HG02943 (cell line): ENCODE data around the gene CFAP70.
"Not testable (repeated sequence)": the region's sequence is repeated elsewhere in the genome, so short reads cannot be mapped to it uniquely, and the experiment has no call there.

Experiments
- ATAC-seq: cut with Tn5 transposase; IDR thresholded peaks from one replicate; pipeline ENCODE4 v1.9.1; 2021; ENCODE audit warnings: mild to moderate bottlenecking, low read depth, moderate library complexity; ENCODE audit not compliant: unreplicated experiment

The CFAP70 gene

GRCh38 chr10:73340121-73340520, 18.5 kb downstream of the CFAP70 start:
- ATAC-seq: no peak

GRCh38 chr10:73339436-73339835, 19.2 kb downstream of the CFAP70 start:
- ATAC-seq: no peak

- no peak for ATAC-seq
Measured at GRCh38 chr10:73338801-73339368, 19.8 kb downstream of the CFAP70 start.

DNA sequence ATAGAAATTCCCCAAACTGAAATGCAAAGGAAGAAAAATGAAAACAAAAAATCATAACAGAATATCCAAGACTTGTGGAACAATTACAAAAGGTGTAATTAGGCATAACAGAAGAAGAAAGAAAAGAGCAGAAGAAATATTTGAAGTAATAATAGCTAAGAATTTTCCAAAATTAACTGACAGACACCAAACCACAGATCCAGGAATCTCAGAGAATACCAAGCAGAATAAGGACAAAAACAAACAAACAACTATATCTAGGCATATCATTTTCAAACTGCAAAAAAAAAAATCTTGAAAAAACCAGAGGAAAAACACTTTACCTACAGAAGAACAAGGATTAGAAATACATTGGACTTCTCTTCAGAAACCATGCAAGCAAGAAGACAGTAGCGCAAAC, 25.5 kb downstream of the CFAP70 start:
- ATAC-seq: no peak

- no peak for ATAC-seq
Measured at GRCh38 chr10:73332379-73332778, 26.3 kb downstream of the CFAP70 start.

DNA sequence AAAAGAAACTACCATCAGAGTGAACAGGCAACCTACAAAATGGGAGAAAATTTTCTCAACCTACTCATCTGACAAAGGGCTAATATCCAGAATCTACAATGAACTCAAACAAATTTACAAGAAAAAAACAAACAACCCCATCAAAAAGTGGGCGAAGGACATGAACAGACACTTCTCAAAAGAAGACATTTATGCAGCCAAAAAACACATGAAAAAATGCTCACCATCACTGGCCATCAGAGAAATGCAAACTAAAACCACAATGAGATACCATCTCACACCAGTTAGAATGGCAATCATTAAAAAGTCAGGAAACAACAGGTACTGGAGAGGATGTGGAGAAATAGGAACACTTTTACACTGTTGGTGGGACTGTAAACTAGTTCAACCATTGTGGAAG, 30.1 kb downstream of the CFAP70 start:
- ATAC-seq: not testable (repeated sequence)

DNA sequence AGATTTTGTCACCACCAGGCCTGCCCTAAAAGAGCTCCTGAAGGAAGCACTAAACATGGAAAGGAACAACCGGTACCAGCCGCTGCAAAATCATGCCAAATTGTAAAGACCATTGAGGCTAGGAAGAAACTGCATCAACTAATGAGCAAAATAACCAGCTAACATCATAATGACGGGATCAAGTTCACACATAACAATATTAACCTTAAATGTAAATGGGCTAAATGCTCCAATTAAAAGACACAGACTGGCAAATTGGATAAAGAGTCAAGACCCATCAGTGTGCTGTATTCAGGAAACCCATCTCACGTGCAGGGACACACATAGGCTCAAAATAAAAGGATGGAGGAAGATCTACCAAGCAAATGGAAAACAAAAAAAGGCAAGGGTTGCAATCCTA, 33.4 kb downstream of the CFAP70 start:
- not testable (repeated sequence) for ATAC-seq

- ATAC-seq: not testable (repeated sequence)
Measured at GRCh38 chr10:73323582-73323981, 35.1 kb downstream of the CFAP70 start.

DNA sequence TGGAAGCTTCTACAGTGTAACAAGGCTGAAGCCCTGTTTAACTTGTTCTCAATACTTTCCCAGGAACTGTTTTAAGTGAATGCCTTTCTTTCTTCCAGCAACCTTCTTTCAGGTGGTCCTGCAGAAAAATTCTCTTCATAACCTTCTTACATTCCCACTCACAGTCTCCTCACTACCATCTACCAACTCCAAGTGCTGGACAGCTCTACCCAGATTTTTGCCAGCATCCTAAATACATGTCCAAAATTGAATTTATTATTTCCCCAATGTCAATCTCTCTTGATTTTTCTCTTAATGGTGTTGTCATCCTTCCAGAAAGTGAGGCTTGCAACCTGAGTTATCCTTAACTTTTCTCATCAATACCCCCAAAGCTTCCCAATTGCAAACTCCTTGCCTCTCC, 48.2 kb downstream of the CFAP70 start:
- ATAC-seq: no peak

DNA sequence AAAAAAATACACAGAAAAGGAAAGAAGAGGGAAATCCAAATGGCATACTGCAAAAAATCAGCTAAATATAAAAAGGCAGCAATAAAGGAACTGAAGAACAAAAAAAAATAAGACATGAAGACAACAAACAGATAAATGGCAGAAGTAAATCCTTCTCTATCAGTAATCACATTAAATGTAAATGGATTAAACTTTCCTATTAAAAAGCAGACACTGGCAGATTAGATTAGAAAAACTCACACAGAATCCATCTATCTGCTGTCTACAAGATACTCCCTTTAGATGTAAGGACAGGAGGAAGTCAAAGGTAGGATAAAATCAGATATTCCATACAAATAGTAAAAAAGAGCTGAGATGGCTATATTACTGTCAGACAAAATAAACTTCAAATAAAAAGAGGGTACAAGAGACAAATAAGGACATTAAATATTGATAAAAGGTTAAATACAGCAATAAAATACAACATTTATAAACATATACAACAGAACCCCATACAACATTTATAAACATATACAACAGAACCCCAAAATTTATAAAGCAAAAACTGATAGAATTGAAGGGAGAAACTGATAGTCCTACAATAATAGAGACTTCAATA, 51.4 kb downstream of the CFAP70 start:
- no peak for ATAC-seq

- ATAC-seq: no peak
Measured at GRCh38 chr10:73306171-73306708, 52.4 kb downstream of the CFAP70 start.

- no peak for ATAC-seq
Measured at GRCh38 chr10:73296946-73297345, 61.7 kb downstream of the CFAP70 start.

- ATAC-seq: no peak
Measured at GRCh38 chr10:73293461-73293860, 65.2 kb downstream of the CFAP70 start.

DNA sequence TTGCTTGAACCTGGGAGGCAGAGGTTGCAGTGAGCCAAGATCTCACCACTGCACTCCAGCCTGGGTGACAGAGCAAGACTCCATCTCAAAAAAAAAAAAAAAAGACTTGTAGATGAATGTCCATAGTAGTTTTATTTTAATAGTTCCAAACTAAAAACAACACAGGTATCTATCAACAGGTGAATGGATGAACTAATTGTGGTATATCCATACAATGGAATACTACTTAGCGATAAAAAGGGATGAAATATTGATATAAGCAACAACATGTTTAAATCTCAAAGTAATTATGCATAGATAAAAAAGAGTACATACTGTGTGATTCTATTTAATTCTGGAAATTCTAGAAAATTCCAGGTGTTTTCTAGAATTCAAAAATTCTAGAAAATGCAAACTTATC, 68.7 kb downstream of the CFAP70 start:
- no peak for ATAC-seq

GRCh38 chr10:73287441-73287840, 71.2 kb downstream of the CFAP70 start:
- ATAC-seq: no peak

DNA sequence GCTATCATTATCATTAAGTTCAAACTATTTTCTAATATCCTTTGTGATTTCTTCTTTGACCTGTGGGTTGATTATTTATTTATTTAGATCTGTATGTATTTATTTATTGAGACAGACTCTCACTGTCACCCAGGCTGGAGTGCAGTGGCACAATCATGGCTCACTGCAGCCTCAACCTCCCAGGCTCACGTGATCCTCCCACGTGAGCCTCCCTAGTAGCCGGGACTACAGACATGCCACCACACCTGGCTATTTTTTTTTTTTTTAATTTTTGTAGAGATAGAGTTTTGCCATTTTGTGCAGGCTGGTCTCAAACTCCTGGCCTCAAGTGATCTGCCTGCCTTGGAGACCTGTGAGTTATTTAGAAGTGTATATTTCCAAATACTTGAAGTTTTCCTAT, 77.6 kb downstream of the CFAP70 start:
- no peak for ATAC-seq

GRCh38 chr10:73264423-73264822, 94.2 kb downstream of the CFAP70 start:
- ATAC-seq: no peak

GRCh38 chr10:73263693-73264347, 94.8 kb downstream of the CFAP70 start:
- ATAC-seq: no peak

DNA sequence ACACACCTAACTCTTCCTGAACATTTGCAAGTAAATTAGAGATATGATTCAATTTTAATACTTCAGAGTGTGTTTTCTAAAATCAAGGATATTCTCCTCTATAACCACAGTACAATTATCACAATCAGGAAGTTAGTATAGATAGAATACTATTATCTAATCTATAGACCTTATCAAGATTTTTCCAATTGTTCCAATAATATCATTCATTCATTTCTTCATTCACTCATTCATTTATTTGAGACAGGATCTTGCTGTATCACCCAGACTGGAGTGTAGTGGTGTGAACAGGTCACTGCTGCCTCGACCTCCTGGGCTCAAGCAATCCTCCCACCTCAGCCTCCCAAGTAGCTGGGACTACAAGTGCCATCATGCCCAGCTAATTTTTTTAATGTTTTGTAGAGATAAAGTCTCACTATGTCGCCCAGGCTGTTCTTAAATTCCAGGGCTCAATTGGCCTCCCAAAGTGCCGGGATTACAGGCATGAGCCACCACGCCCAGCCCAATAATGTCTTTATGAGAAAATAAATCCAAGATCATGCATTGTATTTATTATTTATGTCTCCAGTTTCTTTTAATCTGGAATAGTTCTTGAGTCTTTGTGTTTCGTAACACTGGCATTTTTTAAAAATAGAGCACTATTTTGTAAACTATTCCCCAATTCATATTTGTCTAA, 95.6 kb downstream of the CFAP70 start:
- ATAC-seq: no peak

DNA sequence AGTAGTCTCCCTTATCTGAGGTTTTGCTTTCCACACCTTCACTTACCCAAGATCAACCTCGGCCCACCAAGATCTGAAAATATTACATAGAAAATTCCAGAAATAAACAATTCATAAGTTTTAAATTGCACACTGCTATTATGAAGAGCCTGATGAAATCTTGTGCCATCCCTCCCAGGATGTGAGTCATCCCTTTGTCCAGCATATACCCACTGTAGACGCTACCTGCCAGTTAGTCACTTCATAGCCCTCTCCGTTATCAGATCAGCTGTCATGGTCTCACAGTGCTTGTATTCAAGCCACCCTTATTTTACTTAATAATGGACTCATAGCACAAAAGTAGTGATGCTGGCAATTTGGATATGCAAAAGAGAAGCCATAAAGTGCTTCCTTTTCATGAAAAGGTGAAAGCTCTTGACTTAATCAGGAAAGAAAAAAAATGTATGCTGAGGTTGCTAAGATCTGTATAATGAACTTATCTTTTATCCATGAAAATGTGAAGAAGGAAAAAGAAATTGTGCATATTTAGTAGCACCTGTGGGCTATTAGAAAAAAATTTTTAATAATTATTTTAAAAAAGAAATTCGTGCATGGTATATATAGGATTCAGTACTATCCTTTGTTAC, 96.4 kb downstream of the CFAP70 start:
- ATAC-seq: no peak
